Measurements from ENCODE around the gene KRABD2.
"Not testable (repeated sequence)": the region's sequence is repeated elsewhere in the genome, so short reads cannot be mapped to it uniquely, and the experiment has no call there.

KRABD2 gene

GRCh38 chr17:8392674-8393469 lies 16.4 kb upstream of the KRABD2 start:
- no peak for DNase-seq

DNA sequence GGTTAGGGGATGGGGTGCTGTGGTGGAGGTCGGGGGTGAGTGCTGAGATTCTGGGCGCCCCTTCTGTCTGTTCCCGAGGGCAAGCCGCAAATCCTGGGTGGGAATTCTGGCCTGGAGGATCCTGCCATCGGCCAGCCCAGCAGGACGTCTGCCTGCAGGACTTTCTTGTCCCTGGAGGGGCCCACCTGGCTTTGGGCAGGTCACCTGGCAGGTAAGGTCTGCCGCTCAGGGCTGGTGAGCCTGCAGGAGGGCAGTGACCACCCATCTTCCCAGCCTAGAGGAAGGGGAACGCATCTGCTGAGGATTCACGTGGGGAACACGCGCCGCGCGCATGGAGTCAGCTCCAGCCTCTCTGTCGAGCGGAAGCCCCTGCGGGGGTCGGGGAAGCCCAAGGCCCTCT lies 15.8 kb upstream of the KRABD2 start:
- DNase-seq = no peak

GRCh38 chr17:8391711-8392110 lies 15.2 kb upstream of the KRABD2 start:
- no peak for DNase-seq

GRCh38 chr17:8387914-8388651 lies 11.6 kb upstream of the KRABD2 start:
- DNase-seq = no peak

GRCh38 chr17:8386841-8387240 lies 10.3 kb upstream of the KRABD2 start:
- no peak for DNase-seq

GRCh38 chr17:8384801-8385378 lies 8.4 kb upstream of the KRABD2 start:
- DNase-seq = no peak

- peak; percentile 98 to 100 (median 99) for DNase-seq
Measured at GRCh38 chr17:8383143-8383822, 6.8 kb upstream of the KRABD2 start, which contains the start of gene RPL26. Gene RPL26, minus strand, starts transcription at chr17:8383193. Its CDS starts 883 bp downstream, at chr17:8382310.

GRCh38 chr17:8382880-8383142 lies 6.3 kb upstream of the KRABD2 start:
- no peak for DNase-seq

GRCh38 chr17:8382052-8382879 lies 5.8 kb upstream of the KRABD2 start:
- DNase-seq = peak in 3 of 4 experiments; percentile 6 to 17 (median 8)

GRCh38 chr17:8380049-8380448 lies 3.5 kb upstream of the KRABD2 start:
- DNase-seq = no peak

DNA sequence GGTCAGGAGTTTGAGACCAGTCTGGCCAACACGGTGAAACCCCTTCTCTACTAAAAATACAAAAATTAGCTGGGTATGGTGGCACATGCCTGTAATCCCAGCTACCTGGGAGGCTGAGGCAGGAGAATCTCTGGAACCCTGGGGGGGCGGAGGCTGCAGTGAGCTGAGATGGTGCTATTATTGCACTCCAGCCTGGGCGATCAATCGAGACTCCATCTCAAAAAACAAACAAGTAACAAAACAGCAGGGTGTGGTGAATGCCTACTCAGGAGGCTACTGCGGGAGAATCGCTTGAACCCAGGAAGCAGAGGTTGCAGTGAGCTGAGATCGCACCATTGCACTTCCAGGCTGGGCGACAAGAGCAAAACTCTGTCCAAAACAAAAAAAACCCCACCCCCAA lies 1.6 kb upstream of the KRABD2 start:
- not testable (repeated sequence) for DNase-seq

GRCh38 chr17:8377422-8377821 lies 918 bp upstream of the KRABD2 start:
- no peak for DNase-seq

DNA sequence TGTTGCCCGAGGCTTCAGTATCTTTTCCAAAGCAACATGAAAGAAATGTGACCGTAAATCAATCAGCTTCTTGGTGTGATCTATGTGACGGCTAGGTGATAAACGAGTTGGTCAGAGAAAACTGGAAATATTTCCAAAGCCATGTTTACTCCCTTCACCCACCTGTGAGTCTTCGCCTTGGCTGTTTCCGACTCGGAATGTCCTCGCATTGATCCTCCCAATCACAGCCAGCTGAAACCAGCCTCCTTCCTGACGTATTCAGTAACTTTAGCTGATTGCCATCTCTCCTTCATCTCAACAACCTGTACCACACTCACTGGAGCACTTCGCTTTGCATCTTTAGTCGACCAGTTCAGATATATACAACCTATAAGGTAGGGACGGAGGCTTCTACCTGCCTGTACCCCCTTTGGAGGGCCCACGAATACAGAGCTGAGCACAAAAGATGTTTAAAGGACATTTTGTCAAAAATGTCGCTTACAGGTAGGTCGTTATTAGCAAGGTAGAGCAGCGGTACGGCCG lies 705 bp downstream of the KRABD2 start:
- no peak for DNase-seq

GRCh38 chr17:8373856-8374255 lies 2.6 kb downstream of the KRABD2 start:
- DNase-seq = not testable (repeated sequence)

GRCh38 chr17:8372422-8372821 lies 4.1 kb downstream of the KRABD2 start:
- DNase-seq = no peak

DNA sequence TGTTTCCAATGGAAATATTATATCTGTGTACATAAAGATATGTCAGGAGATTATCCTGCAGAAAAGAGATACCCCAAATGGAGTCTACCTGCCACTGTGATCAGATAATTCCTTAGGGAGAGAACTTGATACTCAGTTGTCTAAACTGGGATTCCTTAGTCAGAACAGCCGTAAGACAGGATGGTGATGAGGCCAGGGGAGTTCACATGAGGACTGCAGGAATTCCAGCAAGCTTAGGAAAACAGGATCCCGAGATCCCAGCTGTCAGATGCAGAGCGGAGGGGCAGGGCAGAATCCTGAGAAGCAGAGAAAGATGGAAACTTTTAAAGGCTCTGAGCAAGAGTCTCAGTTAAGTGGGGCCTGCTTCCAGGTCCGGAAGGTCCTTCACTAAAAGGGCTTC lies 4.7 kb downstream of the KRABD2 start:
- DNase-seq = no peak

GRCh38 chr17:8369944-8370343 lies 6.6 kb downstream of the KRABD2 start:
- DNase-seq = peak; percentile 43 to 75 (median 61)

- DNase-seq = no peak
Measured at GRCh38 chr17:8368193-8368592, 8.3 kb downstream of the KRABD2 start.

GRCh38 chr17:8366231-8366630 lies 10.3 kb downstream of the KRABD2 start:
- DNase-seq = no peak

- DNase-seq = no peak
Measured at GRCh38 chr17:8365143-8365542, 11.4 kb downstream of the KRABD2 start.

GRCh38 chr17:8362651-8363332 lies 13.7 kb downstream of the KRABD2 start:
- DNase-seq = no peak
